KMS-11 (cell line): ENCODE measurements around the gene ZKSCAN3.

ENCODE experiments used
- H2AFZ ChIP-seq: fragments of 200-600 bp; sonication (generic); 2 replicates; pipeline ENCODE4 v1.6.1; 2016; ENCODE audit warnings: antibody characterized with exemption, mixed run types, low read depth
- H3K27ac ChIP-seq: fragments of 200-600 bp; sonication (generic); 2 replicates; pipeline ENCODE4 v1.6.1; 2016; ENCODE audit warnings: mild to moderate bottlenecking, mixed run types
- H3K27me3 ChIP-seq: fragments of 200-600 bp; sonication (generic); 2 replicates; pipeline ENCODE4 v1.6.1; 2017; ENCODE audit warnings: mild to moderate bottlenecking, low read depth, mixed run types, moderate library complexity; ENCODE audit not compliant: insufficient read depth
- H3K36me3 ChIP-seq: fragments of 200-600 bp; sonication (generic); 2 replicates; pipeline ENCODE4 v1.6.1; 2017; ENCODE audit warnings: mild to moderate bottlenecking, mixed run types; ENCODE audit not compliant: insufficient read depth
- H3K4me1 ChIP-seq: fragments of 200-600 bp; sonication (generic); 2 replicates; pipeline ENCODE4 v1.6.1; 2016; ENCODE audit warnings: mild to moderate bottlenecking, low read depth, mixed run types; ENCODE audit not compliant: poor library complexity, severe bottlenecking
- H3K4me2 ChIP-seq: fragments of 200-600 bp; sonication (generic); 2 replicates; pipeline ENCODE4 v1.7.0; 2016; ENCODE audit warnings: mild to moderate bottlenecking, mixed run types
- H3K4me3 ChIP-seq: fragments of 200-600 bp; sonication (generic); IDR thresholded peaks from 2 replicates; pipeline ENCODE4 v1.6.1; 2017; ENCODE audit warnings: low read depth, low read length, mixed read lengths; ENCODE audit not compliant: insufficient read depth
- H3K79me2 ChIP-seq: fragments of 200-600 bp; sonication (generic); 2 replicates; pipeline ENCODE4 v1.6.1; 2016; ENCODE audit warnings: low read depth, mixed run types; ENCODE audit not compliant: insufficient read depth
- H3K9ac ChIP-seq: fragments of 200-600 bp; sonication (generic); 2 replicates; pipeline ENCODE4 v1.6.1; 2016; ENCODE audit warnings: mild to moderate bottlenecking, mixed run types
- H4K20me1 ChIP-seq: fragments of 200-600 bp; sonication (generic); 2 replicates; pipeline ENCODE4 v1.6.1; 2016; ENCODE audit warnings: mild to moderate bottlenecking, mixed run types; ENCODE audit not compliant: insufficient read depth
- TF ChIP-seq, protein P1 (sequence below): fragments of 200-600 bp; sonication (generic); conservative IDR thresholded peaks from 2 replicates; pipeline ENCODE4 v1.6.1; 2017; ENCODE audit warnings: low read depth, mild to moderate bottlenecking, antibody characterized with exemption, low read length, moderate library complexity, mixed read lengths

Gene ZKSCAN3

DNA sequence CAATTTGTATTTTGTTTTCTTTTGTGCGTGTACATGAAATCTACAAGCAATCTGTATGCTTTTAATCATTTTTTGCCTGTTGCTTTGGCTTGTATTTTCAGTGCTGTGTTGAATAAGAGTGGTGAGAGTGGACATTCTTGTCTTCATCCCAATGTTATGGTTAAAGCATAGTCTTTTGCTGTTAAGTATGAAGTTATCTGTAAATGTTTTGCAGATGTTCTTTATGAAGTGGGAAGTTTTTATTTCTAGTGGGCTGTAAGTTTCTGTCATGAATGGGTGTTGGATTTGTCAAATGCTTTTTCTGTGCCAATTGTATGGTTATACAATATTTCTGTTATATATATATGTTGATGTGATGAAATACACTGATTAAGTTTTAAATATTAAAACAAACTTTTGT is 24.2 kb downstream of the ZKSCAN3 start:
- no peaks in the 10 kb centered on the region for H3K27me3 ChIP-seq
- TF ChIP-seq, protein P1, sequence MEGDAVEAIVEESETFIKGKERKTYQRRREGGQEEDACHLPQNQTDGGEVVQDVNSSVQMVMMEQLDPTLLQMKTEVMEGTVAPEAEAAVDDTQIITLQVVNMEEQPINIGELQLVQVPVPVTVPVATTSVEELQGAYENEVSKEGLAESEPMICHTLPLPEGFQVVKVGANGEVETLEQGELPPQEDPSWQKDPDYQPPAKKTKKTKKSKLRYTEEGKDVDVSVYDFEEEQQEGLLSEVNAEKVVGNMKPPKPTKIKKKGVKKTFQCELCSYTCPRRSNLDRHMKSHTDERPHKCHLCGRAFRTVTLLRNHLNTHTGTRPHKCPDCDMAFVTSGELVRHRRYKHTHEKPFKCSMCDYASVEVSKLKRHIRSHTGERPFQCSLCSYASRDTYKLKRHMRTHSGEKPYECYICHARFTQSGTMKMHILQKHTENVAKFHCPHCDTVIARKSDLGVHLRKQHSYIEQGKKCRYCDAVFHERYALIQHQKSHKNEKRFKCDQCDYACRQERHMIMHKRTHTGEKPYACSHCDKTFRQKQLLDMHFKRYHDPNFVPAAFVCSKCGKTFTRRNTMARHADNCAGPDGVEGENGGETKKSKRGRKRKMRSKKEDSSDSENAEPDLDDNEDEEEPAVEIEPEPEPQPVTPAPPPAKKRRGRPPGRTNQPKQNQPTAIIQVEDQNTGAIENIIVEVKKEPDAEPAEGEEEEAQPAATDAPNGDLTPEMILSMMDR: no peak
- no peak overlapping the region for H3K27ac ChIP-seq
- no peak overlapping the region for H3K4me2 ChIP-seq
- H3K79me2 ChIP-seq: no peaks in the 10 kb centered on the region
- H2AFZ ChIP-seq: no peak overlapping the region
- H3K36me3 ChIP-seq: no peaks in the 10 kb centered on the region
- H4K20me1 ChIP-seq: no peaks in the 10 kb centered on the region
- no peak overlapping the region for H3K4me3 ChIP-seq
- no peaks in the 10 kb centered on the region for H3K4me1 ChIP-seq
- no peak overlapping the region for H3K9ac ChIP-seq

DNA sequence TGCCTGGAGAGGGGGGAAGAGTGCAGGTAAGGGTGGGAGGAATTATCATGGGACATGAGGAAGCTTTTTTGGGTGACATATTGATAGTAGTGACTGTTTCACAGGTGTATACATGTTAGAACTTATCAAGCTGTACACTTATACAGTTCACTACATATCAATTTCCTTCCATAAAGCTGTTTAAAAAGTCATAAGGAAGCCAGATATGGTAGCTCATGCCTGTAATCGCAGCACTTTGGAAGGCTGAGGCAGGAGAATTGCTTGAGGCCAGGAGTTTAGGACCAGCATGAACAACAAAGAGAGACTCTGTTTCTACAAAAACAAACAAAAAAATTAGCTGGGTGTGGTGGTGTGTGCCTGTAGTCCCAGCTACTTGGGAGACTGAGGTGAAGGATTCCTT is 28.1 kb downstream of the ZKSCAN3 start:
- no peak overlapping the region for H3K9ac ChIP-seq
- H3K27ac ChIP-seq: no peak overlapping the region
- no peak overlapping the region for H3K4me3 ChIP-seq
- TF ChIP-seq, protein P1: no peak
- no peak overlapping the region for H2AFZ ChIP-seq
- H3K4me2 ChIP-seq: no peak overlapping the region
- H4K20me1 ChIP-seq: no peaks in the 10 kb centered on the region
- no peaks in the 10 kb centered on the region for H3K27me3 ChIP-seq
- no peaks in the 10 kb centered on the region for H3K36me3 ChIP-seq
- H3K79me2 ChIP-seq: no peaks in the 10 kb centered on the region
- no peaks in the 10 kb centered on the region for H3K4me1 ChIP-seq

DNA sequence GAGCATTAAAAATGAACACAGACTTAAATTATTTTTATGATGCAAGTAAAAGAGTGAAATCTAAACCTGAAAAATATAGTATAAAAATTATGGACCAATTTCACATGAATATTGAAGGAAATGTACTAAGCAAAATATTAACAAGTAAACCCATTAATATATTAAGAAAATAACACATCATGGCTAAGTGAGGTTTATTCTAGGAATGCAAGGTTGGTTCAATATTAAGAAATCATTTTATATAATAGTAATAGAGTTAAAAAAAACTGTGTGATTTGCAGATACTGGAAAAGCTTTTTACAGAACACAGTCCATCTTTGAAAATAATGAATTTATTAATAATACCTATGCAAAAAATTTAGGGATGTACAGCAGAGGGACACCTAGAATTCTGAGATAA is 28.9 kb downstream of the ZKSCAN3 start:
- Histone ChIP-seq H3K4me2 (no peak overlapping the region), H3K9ac (no peak overlapping the region), H3K4me1 (no peaks in the 10 kb centered on the region), H2AFZ (no peak overlapping the region), H3K79me2 (no peaks in the 10 kb centered on the region), H3K4me3 (no peak overlapping the region), H3K36me3 (no peaks in the 10 kb centered on the region), H3K27ac (no peak overlapping the region), H3K27me3 (no peaks in the 10 kb centered on the region), H4K20me1 (no peaks in the 10 kb centered on the region)
- TF ChIP-seq, protein P1: no peak

DNA sequence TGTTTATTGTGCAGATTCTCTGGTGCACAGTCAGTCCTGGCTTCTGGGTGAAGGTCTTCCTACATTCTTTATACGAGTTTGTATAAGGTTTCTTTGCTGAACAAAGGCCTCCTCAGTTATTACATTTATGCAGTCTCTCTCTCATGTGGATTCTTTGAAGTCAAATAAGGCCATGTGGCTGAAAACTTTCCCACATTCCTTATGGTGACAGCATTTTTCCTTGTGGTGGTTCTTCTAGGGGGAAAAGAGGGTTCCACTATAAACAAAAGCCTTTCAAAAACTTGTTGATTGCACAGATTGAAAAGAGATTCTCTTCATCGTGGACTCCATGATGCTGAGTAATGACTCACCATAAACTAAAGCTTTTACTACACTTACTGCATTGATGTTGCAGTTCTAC is 30.6 kb downstream of the ZKSCAN3 start:
- Histone ChIP-seq H3K27ac (no peak overlapping the region), H3K4me1 (no peaks in the 10 kb centered on the region), H4K20me1 (no peaks in the 10 kb centered on the region), H2AFZ (no peak overlapping the region), H3K9ac (no peak overlapping the region), H3K36me3 (no peaks in the 10 kb centered on the region), H3K4me3 (no peak overlapping the region), H3K79me2 (no peaks in the 10 kb centered on the region), H3K4me2 (no peak overlapping the region), H3K27me3 (no peaks in the 10 kb centered on the region)
- TF ChIP-seq, protein P1: no peak
